ENCODE results near the gene LAMTOR4. TPM values are rescaled to one million over a fixed set of nuclear protein-coding genes. Genes with fewer than 3 reads are reported as not detected.

Gene LAMTOR4
- total and polyA plus RNA-seq, 2 of the 13 experiments (the other 11 are each of a cell fraction or from before 2014, with no cell fraction given): 115 to 118 TPM

GRCh38 chr7:100119072-100119969 is 29.4 kb upstream of the LAMTOR4 start, which contains the start of the genes CNPY4 and TAF6 (continued):
- TF ChIP-seq, protein P1, sequence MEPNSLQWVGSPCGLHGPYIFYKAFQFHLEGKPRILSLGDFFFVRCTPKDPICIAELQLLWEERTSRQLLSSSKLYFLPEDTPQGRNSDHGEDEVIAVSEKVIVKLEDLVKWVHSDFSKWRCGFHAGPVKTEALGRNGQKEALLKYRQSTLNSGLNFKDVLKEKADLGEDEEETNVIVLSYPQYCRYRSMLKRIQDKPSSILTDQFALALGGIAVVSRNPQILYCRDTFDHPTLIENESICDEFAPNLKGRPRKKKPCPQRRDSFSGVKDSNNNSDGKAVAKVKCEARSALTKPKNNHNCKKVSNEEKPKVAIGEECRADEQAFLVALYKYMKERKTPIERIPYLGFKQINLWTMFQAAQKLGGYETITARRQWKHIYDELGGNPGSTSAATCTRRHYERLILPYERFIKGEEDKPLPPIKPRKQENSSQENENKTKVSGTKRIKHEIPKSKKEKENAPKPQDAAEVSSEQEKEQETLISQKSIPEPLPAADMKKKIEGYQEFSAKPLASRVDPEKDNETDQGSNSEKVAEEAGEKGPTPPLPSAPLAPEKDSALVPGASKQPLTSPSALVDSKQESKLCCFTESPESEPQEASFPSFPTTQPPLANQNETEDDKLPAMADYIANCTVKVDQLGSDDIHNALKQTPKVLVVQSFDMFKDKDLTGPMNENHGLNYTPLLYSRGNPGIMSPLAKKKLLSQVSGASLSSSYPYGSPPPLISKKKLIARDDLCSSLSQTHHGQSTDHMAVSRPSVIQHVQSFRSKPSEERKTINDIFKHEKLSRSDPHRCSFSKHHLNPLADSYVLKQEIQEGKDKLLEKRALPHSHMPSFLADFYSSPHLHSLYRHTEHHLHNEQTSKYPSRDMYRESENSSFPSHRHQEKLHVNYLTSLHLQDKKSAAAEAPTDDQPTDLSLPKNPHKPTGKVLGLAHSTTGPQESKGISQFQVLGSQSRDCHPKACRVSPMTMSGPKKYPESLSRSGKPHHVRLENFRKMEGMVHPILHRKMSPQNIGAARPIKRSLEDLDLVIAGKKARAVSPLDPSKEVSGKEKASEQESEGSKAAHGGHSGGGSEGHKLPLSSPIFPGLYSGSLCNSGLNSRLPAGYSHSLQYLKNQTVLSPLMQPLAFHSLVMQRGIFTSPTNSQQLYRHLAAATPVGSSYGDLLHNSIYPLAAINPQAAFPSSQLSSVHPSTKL (CRISPR knock-in tag; IDR thresholded peaks at IDR 0.05): peak; percentile 34; the same call in 1 of the 2 replicates
- TF ChIP-seq GATAD2A (CRISPR knock-in tag; IDR thresholded peaks at IDR 0.05): peak; percentile 24; the same call in 1 of the 2 replicates
- TF ChIP-seq MED8 (CRISPR knock-in tag; IDR thresholded peaks at IDR 0.05; ENCODE audit: insufficient replicate concordance): no peak
- TF ChIP-seq, protein P2, sequence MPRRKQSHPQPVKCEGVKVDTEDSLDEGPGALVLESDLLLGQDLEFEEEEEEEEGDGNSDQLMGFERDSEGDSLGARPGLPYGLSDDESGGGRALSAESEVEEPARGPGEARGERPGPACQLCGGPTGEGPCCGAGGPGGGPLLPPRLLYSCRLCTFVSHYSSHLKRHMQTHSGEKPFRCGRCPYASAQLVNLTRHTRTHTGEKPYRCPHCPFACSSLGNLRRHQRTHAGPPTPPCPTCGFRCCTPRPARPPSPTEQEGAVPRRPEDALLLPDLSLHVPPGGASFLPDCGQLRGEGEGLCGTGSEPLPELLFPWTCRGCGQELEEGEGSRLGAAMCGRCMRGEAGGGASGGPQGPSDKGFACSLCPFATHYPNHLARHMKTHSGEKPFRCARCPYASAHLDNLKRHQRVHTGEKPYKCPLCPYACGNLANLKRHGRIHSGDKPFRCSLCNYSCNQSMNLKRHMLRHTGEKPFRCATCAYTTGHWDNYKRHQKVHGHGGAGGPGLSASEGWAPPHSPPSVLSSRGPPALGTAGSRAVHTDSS (CRISPR knock-in tag; conservative IDR thresholded peaks at IDR 0.05): no peak
- no peak for TF ChIP-seq ZUFSP (CRISPR knock-in tag; IDR thresholded peaks at IDR 0.05; ENCODE audit: borderline replicate concordance)
- peak; percentile 84 for TF ChIP-seq ZNF501 (CRISPR knock-in tag; IDR thresholded peaks at IDR 0.05)
- TF ChIP-seq XBP1 (CRISPR knock-in tag; IDR thresholded peaks at IDR 0.05): 0 out of 2 replicates have a peak, but pooled peaks have one; percentile 34
- TF ChIP-seq TEF (CRISPR knock-in tag; IDR thresholded peaks at IDR 0.05): peak; percentile 67; the same call in 1 of the 2 replicates
- TF ChIP-seq SKIL (CRISPR knock-in tag; IDR thresholded peaks at IDR 0.05; ENCODE audit: borderline replicate concordance): no peak
- TF ChIP-seq, protein P3, sequence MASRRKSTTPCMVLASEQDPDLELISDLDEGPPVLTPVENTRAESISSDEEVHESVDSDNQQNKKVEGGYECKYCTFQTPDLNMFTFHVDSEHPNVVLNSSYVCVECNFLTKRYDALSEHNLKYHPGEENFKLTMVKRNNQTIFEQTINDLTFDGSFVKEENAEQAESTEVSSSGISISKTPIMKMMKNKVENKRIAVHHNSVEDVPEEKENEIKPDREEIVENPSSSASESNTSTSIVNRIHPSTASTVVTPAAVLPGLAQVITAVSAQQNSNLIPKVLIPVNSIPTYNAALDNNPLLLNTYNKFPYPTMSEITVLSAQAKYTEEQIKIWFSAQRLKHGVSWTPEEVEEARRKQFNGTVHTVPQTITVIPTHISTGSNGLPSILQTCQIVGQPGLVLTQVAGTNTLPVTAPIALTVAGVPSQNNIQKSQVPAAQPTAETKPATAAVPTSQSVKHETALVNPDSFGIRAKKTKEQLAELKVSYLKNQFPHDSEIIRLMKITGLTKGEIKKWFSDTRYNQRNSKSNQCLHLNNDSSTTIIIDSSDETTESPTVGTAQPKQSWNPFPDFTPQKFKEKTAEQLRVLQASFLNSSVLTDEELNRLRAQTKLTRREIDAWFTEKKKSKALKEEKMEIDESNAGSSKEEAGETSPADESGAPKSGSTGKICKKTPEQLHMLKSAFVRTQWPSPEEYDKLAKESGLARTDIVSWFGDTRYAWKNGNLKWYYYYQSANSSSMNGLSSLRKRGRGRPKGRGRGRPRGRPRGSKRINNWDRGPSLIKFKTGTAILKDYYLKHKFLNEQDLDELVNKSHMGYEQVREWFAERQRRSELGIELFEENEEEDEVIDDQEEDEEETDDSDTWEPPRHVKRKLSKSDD (CRISPR knock-in tag; IDR thresholded peaks at IDR 0.05; ENCODE audit: low read depth): no peak
